GM21717 (cell line): ENCODE data around the gene OR2S2.

ENCODE experiments used
- ATAC-seq: cut with Tn5 transposase; IDR thresholded peaks from one replicate; pipeline ENCODE4 v1.9.1; 2021; ENCODE audit warnings: mild to moderate bottlenecking, moderate library complexity; ENCODE audit not compliant: unreplicated experiment

Gene OR2S2

GRCh38 chr9:35962126-35962906, 4.4 kb upstream of the OR2S2 start:
- no peak for ATAC-seq

- no peak for ATAC-seq
Observed at GRCh38 chr9:35960039-35960655, 2.2 kb upstream of the OR2S2 start.

- ATAC-seq, result no peak
Observed at GRCh38 chr9:35956651-35957050, 1.3 kb downstream of the OR2S2 start.

- ATAC-seq, result no peak
Observed at GRCh38 chr9:35954942-35955546, 2.9 kb downstream of the OR2S2 start.

GRCh38 chr9:35952526-35953191, 5.3 kb downstream of the OR2S2 start:
- ATAC-seq, result no peak

GRCh38 chr9:35951736-35952135, 6.2 kb downstream of the OR2S2 start:
- no peak for ATAC-seq

- ATAC-seq, result no peak
Observed at GRCh38 chr9:35948901-35949318, 9.0 kb downstream of the OR2S2 start.

- ATAC-seq, result no peak
Observed at GRCh38 chr9:35948451-35948850, 9.5 kb downstream of the OR2S2 start.

- ATAC-seq, result no peak
Observed at GRCh38 chr9:35945341-35946018, 12.5 kb downstream of the OR2S2 start.

GRCh38 chr9:35944841-35945240, 13.1 kb downstream of the OR2S2 start:
- no peak for ATAC-seq

- ATAC-seq, result no peak
Observed at GRCh38 chr9:35944173-35944572, 13.8 kb downstream of the OR2S2 start.

- ATAC-seq, result no peak
Observed at GRCh38 chr9:35942286-35942685, 15.7 kb downstream of the OR2S2 start.

- ATAC-seq, result no peak
Observed at GRCh38 chr9:35940458-35941407, 17.2 kb downstream of the OR2S2 start.

- no peak for ATAC-seq
Observed at GRCh38 chr9:35939679-35940250, 18.2 kb downstream of the OR2S2 start.

GRCh38 chr9:35938474-35939356, 19.2 kb downstream of the OR2S2 start:
- ATAC-seq, result no peak

- no peak for ATAC-seq
Observed at GRCh38 chr9:35937227-35937626, 20.7 kb downstream of the OR2S2 start.

- no peak for ATAC-seq
Observed at GRCh38 chr9:35935755-35936509, 22.0 kb downstream of the OR2S2 start.

- no peak for ATAC-seq
Observed at GRCh38 chr9:35935261-35935660, 22.7 kb downstream of the OR2S2 start.
